Mucosa of rectum (tissue), 2 donors: ENCODE data around the gene KCTD10.

Experiments used
- H3K27ac ChIP-seq, 2 donors: one replicate each; pipeline ENCODE4 v1.7.0; 2013; ENCODE audit warnings: inconsistent platforms in 2 of 2, low read depth in 2 of 2, low read length in 2 of 2
- H3K27me3 ChIP-seq, 2 donors: one replicate each; pipeline ENCODE4 v1.7.0; 2013; ENCODE audit warnings: low read length in 2 of 2; ENCODE audit not compliant: control insufficient read depth in 2 of 2, insufficient read depth in 2 of 2
- H3K36me3 ChIP-seq, 2 donors: one replicate each; pipeline ENCODE4 v1.7.0; 2013; ENCODE audit warnings: low read length in 2 of 2; ENCODE audit not compliant: control insufficient read depth in 2 of 2, insufficient read depth in 2 of 2
- H3K4me1 ChIP-seq, 2 donors: one replicate each; pipeline ENCODE4 v1.7.0; 2013; ENCODE audit warnings: low read length in 2 of 2, mild to moderate bottlenecking in 1 of 2; ENCODE audit not compliant: control insufficient read depth in 2 of 2, insufficient read depth in 2 of 2
- H3K4me3 ChIP-seq, 2 donors: one replicate each; pipeline ENCODE4 v1.7.0; 2013; ENCODE audit warnings: low read length in 2 of 2
- H3K9ac ChIP-seq, 2 donors: one replicate each; pipeline ENCODE4 v1.7.0; 2013; ENCODE audit warnings: low read length in 2 of 2, low read depth in 1 of 2, mild to moderate bottlenecking in 1 of 2
- H3K9me3 ChIP-seq, 2 donors: one replicate each; pipeline ENCODE4 v1.7.0; 2013; ENCODE audit warnings: low read length in 2 of 2; ENCODE audit not compliant: control insufficient read depth in 2 of 2
- donor health status: healthy.
- donor health status: Normal muscosa, but diverticular disease.

Gene KCTD10

GRCh38 chr12:109463756-109464155, 13.3 kb downstream of the KCTD10 start:
- H3K9ac ChIP-seq = peak overlapping the region; percentile 35 to 53
- H3K9me3 ChIP-seq = no peaks in the 10 kb centered on the region
- peak overlapping the region in 1 of 2 donors; percentile 30 for H3K4me3 ChIP-seq
- H3K27me3 ChIP-seq = no peaks in the 10 kb centered on the region
- H3K4me1 ChIP-seq = peaks cover 64 to 66% of the 10 kb centered on the region in 2 donors
- H3K27ac ChIP-seq = peak overlapping the region; percentile 93
- H3K36me3 ChIP-seq = peaks cover 28 to 29% of the 10 kb centered on the region in 2 donors

- Histone ChIP-seq H3K4me1 (peaks cover 61 to 63% of the 10 kb centered on the region in 2 donors), H3K27me3 (no peaks in the 10 kb centered on the region), H3K9me3 (no peaks in the 10 kb centered on the region), H3K9ac (peak overlapping the region; percentile 38 to 54), H3K36me3 (peaks cover 29 to 31% of the 10 kb centered on the region in 2 donors), H3K4me3 (peak overlapping the region; percentile 27 to 30), H3K27ac (peak overlapping the region; percentile 93)
Observed at GRCh38 chr12:109462868-109463692, 14.0 kb downstream of the KCTD10 start.

- Histone ChIP-seq H3K4me1 (peaks cover 52 to 55% of the 10 kb centered on the region in 2 donors), H3K36me3 (peaks cover 34 to 41% of the 10 kb centered on the region in 2 donors), H3K9me3 (no peaks in the 10 kb centered on the region), H3K27ac (peak overlapping the region; percentile 93), H3K4me3 (peak overlapping the region; percentile 17 to 55), H3K9ac (peak overlapping the region; percentile 43 to 54), H3K27me3 (no peaks in the 10 kb centered on the region)
Observed at GRCh38 chr12:109461846-109462756, 15.0 kb downstream of the KCTD10 start.

- Histone ChIP-seq H3K27me3 (no peaks in the 10 kb centered on the region), H3K9me3 (no peaks in the 10 kb centered on the region), H3K27ac (peak overlapping the region; percentile 93), H3K4me1 (peaks cover 46 to 48% of the 10 kb centered on the region in 2 donors), H3K9ac (peak overlapping the region; percentile 43 to 54), H3K36me3 (peaks cover 34 to 42% of the 10 kb centered on the region in 2 donors), H3K4me3 (peak overlapping the region; percentile 17 to 55)
Observed at GRCh38 chr12:109461049-109461845, 15.9 kb downstream of the KCTD10 start.

DNA sequence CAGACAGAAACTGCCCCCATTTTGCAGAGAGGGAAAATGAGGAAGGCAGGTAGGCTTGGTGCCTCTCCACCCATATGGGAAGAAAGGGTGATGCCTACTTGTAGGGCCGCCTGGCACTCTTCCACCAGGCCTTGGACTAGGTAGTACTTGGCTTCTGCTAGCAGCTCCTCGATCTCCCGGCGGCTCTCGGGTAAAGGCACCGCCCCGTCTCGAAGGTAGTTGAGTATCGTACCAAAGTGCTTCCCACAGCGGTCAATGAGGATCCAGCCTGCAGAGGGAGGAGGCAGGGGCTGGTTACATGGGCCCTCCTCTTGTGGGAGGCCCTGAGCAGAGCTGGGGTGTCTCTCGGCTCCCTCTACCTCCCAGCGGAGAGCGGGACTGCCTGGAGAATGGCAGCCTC, 16.6 kb downstream of the KCTD10 start:
- Histone ChIP-seq H3K4me3 (peak overlapping the region; percentile 17 to 51), H3K4me1 (peaks cover 46 to 48% of the 10 kb centered on the region in 2 donors), H3K27me3 (no peaks in the 10 kb centered on the region), H3K9ac (peak overlapping the region in 1 of 2 donors; percentile 54), H3K27ac (peak overlapping the region; percentile 93), H3K9me3 (no peaks in the 10 kb centered on the region), H3K36me3 (peaks cover 37 to 44% of the 10 kb centered on the region in 2 donors)

GRCh38 chr12:109459247-109459646, 17.9 kb downstream of the KCTD10 start:
- no peaks in the 10 kb centered on the region for H3K9me3 ChIP-seq
- H3K27ac ChIP-seq = peak overlapping the region; percentile 61 to 93
- no peak overlapping the region for H3K9ac ChIP-seq
- peaks cover 44 to 48% of the 10 kb centered on the region in 2 donors for H3K4me1 ChIP-seq
- peaks cover 44 to 50% of the 10 kb centered on the region in 2 donors for H3K36me3 ChIP-seq
- H3K4me3 ChIP-seq = no peak overlapping the region
- no peaks in the 10 kb centered on the region for H3K27me3 ChIP-seq

DNA sequence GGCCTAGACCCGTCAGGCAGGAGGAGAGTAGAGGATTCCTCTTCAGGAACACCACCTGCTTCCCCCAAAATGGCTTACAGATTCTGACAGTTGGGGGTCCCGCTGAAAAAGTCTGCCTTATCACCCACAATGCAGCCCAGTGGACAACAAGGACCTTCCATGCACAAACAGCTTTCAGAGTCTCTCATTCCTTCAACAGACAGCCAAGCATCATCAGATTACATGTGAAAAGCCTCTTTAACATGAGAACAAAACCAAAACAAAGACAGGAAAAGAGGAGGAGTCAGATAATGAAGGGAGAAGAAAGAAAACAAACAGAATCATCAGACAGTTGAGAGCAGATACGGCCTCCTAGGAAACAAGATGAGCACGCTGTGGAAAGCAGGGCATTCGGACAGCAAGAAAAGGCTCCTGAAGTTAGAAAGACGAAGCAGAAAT, 18.3 kb downstream of the KCTD10 start:
- peaks cover 48 to 54% of the 10 kb centered on the region in 2 donors for H3K36me3 ChIP-seq
- no peak overlapping the region for H3K4me3 ChIP-seq

DNA sequence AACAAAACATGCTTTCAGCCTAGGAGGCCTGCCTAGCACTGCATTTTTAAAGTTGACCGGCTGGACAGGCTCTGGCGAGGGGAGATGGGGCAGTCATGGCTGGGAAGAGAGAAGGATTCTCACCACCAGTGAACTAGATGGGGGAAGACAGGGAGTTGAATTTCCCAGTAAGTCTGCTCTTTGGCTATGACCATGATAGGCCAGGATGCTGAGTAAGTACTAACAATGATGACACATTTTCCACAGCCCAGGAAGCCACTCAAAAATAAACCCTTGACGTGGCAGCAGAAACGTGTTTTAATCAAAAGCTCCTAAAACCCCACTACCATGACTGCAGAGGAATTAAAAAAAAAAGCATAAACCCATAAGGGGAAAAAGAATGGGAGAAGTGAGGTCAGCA, 19.0 kb downstream of the KCTD10 start:
- no peaks in the 10 kb centered on the region for H3K9me3 ChIP-seq
- no peak overlapping the region for H3K4me3 ChIP-seq
- no peaks in the 10 kb centered on the region for H3K27me3 ChIP-seq
- H3K4me1 ChIP-seq = peaks cover 33 to 37% of the 10 kb centered on the region in 2 donors
- no peak overlapping the region for H3K9ac ChIP-seq
- H3K36me3 ChIP-seq = peaks cover 55 to 60% of the 10 kb centered on the region in 2 donors
- H3K27ac ChIP-seq = peak overlapping the region; percentile 61 to 93

More for the DNA sequence above, 18.3 kb downstream of the KCTD10 start:
- Histone ChIP-seq H3K27ac (peak overlapping the region; percentile 61 to 93), H3K9ac (no peak overlapping the region), H3K4me1 (peaks cover 40 to 44% of the 10 kb centered on the region in 2 donors), H3K27me3 (no peaks in the 10 kb centered on the region), H3K9me3 (no peaks in the 10 kb centered on the region)

GRCh38 chr12:109455706-109456105, 21.4 kb downstream of the KCTD10 start:
- H3K4me3 ChIP-seq = no peak overlapping the region
- no peak overlapping the region for H3K27ac ChIP-seq
- H3K36me3 ChIP-seq = peaks cover 73 to 75% of the 10 kb centered on the region in 2 donors
- no peaks in the 10 kb centered on the region for H3K27me3 ChIP-seq
- no peak overlapping the region for H3K9ac ChIP-seq
- peaks cover 13 to 16% of the 10 kb centered on the region in 2 donors for H3K4me1 ChIP-seq
- no peaks in the 10 kb centered on the region for H3K9me3 ChIP-seq
